ENCODE measurements around the gene EIF3I. TPM values are rescaled to one million over a fixed set of nuclear protein-coding genes. Genes with fewer than 3 reads are reported as not detected.
A peak's percentile ranks its signal among the peaks of the same experiment; 100 is the strongest.

EIF3I gene
- polyA plus RNA-seq, 1 of the 3 experiments (the other 2 are of a cell fraction), result 479 TPM

DNA sequence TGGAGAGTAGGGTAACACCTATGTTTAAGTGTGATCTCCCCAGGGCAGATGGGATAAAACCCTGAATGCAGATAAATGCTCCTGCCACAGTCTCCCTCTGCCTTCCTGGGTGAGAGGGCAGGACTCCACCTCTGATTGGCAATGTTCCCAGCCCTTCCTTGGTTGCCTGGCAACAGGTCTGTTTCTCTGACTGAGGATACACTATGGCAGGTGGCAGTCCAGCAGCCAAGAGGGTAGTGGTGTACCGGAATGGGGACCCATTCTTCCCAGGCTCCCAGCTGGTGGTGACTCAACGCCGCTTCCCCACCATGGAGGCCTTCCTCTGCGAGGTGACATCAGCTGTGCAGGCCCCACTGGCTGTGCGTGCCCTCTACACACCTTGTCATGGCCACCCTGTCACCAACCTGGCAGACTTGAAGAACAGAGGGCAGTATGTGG, 13.3 kb upstream of the EIF3I start, which contains the start of gene DCDC2B:
TSS of gene DCDC2B (plus strand) at position 199 of the 438 bp plus-strand sequence. CDS start at position 204, 5 bp downstream.
- WGBS (ENCODE audit: low lambda C conversion rate), result 88% methylated on average over 5 of the region's 5 CpGs
- no peaks in the 10 kb centered on the region for H3K9me2 ChIP-seq
- POLR2A ChIA-PET, result interaction anchor here (1.2 to 3.2 kb wide), 4 partner anchors 9 to 33 kb away, joined by 3 to 15 read pairs (median 4); partner anchors contain the start of gene CCDC28B
- no peaks in the 10 kb centered on the region for H3K9me3 ChIP-seq
- CTCF ChIA-PET, result interaction anchor here (0.7 kb wide), 1 partner anchor 12 kb away, joined by 3 read pairs; no protein-coding TSS in a partner anchor
- no peak within 1 kb of the TSS for H3K4me2 ChIP-seq
- peaks cover 0 to 4% of the 10 kb centered on the region in 2 experiments for H3K36me3 ChIP-seq (replicated peaks in 1 of 2; ENCODE audit: control insufficient read depth in 1 of 2, insufficient read depth in 2 of 2, low read length in 1 of 2)
- peaks cover 0 to 25% of the 10 kb centered on the region in 2 experiments; a peak in 1 of 4 replicates for H3K4me1 ChIP-seq (ENCODE audit: control insufficient read depth in 1 of 2, insufficient read depth in 2 of 2, low read depth in 1 of 2, low read length in 1 of 2)
- no peak for TF ChIP-seq CHD2 (IDR thresholded peaks at IDR 0.05; ENCODE audit: low read length, partially characterized antibody)
- TF ChIP-seq POLR2AphosphoS5 (IDR thresholded peaks at IDR 0.05; ENCODE audit: low read depth, low read length), result no peak; the same call in 1 of the 2 replicates
- TF ChIP-seq ELF1 (IDR thresholded peaks at IDR 0.05), result no peak
- TF ChIP-seq TEAD4 (IDR thresholded peaks at IDR 0.05; ENCODE audit: borderline replicate concordance, insufficient read depth), result no peak
- no peak for TF ChIP-seq SIN3A (IDR thresholded peaks at IDR 0.05; ENCODE audit: borderline replicate concordance, low read depth, low read length)
- TF ChIP-seq FOSL2 (IDR thresholded peaks at IDR 0.05; ENCODE audit: borderline replicate concordance, low read depth), result no peak
- TF ChIP-seq MXI1 (IDR thresholded peaks at IDR 0.05; ENCODE audit: low read depth, low read length), result no peak
- TF ChIP-seq, protein P1, sequence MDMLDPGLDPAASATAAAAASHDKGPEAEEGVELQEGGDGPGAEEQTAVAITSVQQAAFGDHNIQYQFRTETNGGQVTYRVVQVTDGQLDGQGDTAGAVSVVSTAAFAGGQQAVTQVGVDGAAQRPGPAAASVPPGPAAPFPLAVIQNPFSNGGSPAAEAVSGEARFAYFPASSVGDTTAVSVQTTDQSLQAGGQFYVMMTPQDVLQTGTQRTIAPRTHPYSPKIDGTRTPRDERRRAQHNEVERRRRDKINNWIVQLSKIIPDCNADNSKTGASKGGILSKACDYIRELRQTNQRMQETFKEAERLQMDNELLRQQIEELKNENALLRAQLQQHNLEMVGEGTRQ (IDR thresholded peaks at IDR 0.05; ENCODE audit: borderline replicate concordance, low read depth, low read length), result no peak
- no peak for TF ChIP-seq NFIC (IDR thresholded peaks at IDR 0.05; ENCODE audit: borderline replicate concordance)
- no peak for TF ChIP-seq TCF12 (IDR thresholded peaks at IDR 0.05)
- no peak for TF ChIP-seq GATA2 (CRISPR knock-in tag; IDR thresholded peaks at IDR 0.05)
- TF ChIP-seq SMC3 (IDR thresholded peaks at IDR 0.05; ENCODE audit: low read depth, low read length), result no peak
- no peak for TF ChIP-seq FOXM1 (IDR thresholded peaks at IDR 0.05; ENCODE audit: low read depth)
- no peak for TF ChIP-seq RCOR1 (IDR thresholded peaks at IDR 0.05; ENCODE audit: low read length)
- no peak for TF ChIP-seq YY1 (IDR thresholded peaks at IDR 0.05; ENCODE audit: low read depth)
- TF ChIP-seq TAF1 (IDR thresholded peaks at IDR 0.05; ENCODE audit: borderline replicate concordance, low read depth, low read length), result no peak
- TF ChIP-seq, protein P2, sequence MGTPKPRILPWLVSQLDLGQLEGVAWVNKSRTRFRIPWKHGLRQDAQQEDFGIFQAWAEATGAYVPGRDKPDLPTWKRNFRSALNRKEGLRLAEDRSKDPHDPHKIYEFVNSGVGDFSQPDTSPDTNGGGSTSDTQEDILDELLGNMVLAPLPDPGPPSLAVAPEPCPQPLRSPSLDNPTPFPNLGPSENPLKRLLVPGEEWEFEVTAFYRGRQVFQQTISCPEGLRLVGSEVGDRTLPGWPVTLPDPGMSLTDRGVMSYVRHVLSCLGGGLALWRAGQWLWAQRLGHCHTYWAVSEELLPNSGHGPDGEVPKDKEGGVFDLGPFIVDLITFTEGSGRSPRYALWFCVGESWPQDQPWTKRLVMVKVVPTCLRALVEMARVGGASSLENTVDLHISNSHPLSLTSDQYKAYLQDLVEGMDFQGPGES (IDR thresholded peaks at IDR 0.05; ENCODE audit: low read depth, low read length), result no peak
- TF ChIP-seq NRF1 (IDR thresholded peaks at IDR 0.05; ENCODE audit: low read depth, low read length), result no peak
- TF ChIP-seq JUND (IDR thresholded peaks at IDR 0.05), result no peak
- TF ChIP-seq RXRA (IDR thresholded peaks at IDR 0.05; ENCODE audit: borderline replicate concordance, low read depth), result no peak
- H3F3A ChIP-seq (replicated peaks; ENCODE audit: insufficient read depth), result no peaks in the 10 kb centered on the region
- H4K20me1 ChIP-seq (ENCODE audit: insufficient read depth), result no peaks in the 10 kb centered on the region
- peaks cover 4% of the 10 kb centered on the region; the same call in 1 of the 2 replicates for H3K79me2 ChIP-seq (ENCODE audit: insufficient read depth)
- no peaks in the 10 kb centered on the region for H3K27me3 ChIP-seq (ENCODE audit: insufficient read depth)
- H3K4me3 ChIP-seq (ENCODE audit: low read depth in 2 of 2, low read length in 1 of 2), result no peak within 1 kb of the TSS
- H3K27ac ChIP-seq (ENCODE audit: low read depth in 2 of 2, low read length in 1 of 2), result peak within 1 kb of the TSS in 1 of 2 experiments; percentile 30; a peak in 1 of 4 replicates
- H2AFZ ChIP-seq (ENCODE audit: low read depth), result no peak within 1 kb of the TSS
- no peak within 1 kb of the TSS for H3K9ac ChIP-seq
- peak; percentile 43 for DNase-seq

Measured in SK-N-SH (cell line).